ENCODE measurements around the gene TSPAN2.

GRCh38 chr1:115013792-115014191 is 75.5 kb downstream of the TSPAN2 start:
- TF ChIP-seq, protein P1, sequence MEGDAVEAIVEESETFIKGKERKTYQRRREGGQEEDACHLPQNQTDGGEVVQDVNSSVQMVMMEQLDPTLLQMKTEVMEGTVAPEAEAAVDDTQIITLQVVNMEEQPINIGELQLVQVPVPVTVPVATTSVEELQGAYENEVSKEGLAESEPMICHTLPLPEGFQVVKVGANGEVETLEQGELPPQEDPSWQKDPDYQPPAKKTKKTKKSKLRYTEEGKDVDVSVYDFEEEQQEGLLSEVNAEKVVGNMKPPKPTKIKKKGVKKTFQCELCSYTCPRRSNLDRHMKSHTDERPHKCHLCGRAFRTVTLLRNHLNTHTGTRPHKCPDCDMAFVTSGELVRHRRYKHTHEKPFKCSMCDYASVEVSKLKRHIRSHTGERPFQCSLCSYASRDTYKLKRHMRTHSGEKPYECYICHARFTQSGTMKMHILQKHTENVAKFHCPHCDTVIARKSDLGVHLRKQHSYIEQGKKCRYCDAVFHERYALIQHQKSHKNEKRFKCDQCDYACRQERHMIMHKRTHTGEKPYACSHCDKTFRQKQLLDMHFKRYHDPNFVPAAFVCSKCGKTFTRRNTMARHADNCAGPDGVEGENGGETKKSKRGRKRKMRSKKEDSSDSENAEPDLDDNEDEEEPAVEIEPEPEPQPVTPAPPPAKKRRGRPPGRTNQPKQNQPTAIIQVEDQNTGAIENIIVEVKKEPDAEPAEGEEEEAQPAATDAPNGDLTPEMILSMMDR (IDR thresholded peaks at IDR 0.05), result no peak
- TF ChIP-seq EP300 (IDR thresholded peaks at IDR 0.05), result no peak
- no peak for TF ChIP-seq POLR2AphosphoS5 (IDR thresholded peaks at IDR 0.05)
- TF ChIP-seq POLR2A (IDR thresholded peaks at IDR 0.05), result no peak
